NT2/D1 (cell line): ENCODE data around the gene SLC24A4.

ENCODE experiments used
- SUZ12 ChIP-seq: IDR thresholded peaks from 2 replicates; pipeline ENCODE4 v1.6.1; 2011; ENCODE audit not compliant: insufficient read length, insufficient read depth; ENCODE audit errors: extremely low read depth
- YY1 ChIP-seq: IDR thresholded peaks from 2 replicates; pipeline ENCODE4 v1.6.1; 2011; ENCODE audit not compliant: insufficient read length, insufficient read depth

GRCh38 chr14:92456215-92457015 lies 133.4 kb downstream of the SLC24A4 start:
- TF ChIP-seq YY1: no peak
- TF ChIP-seq SUZ12: no peak
